Adrenal gland (tissue), 12 donors: ENCODE results near the gene QSOX1. TPM values are rescaled to one million over a fixed set of nuclear protein-coding genes. Genes with fewer than 3 reads are reported as not detected.

ENCODE experiments used
- DNase-seq, 7 donors: peaks; one replicate each; pipeline ENCODE4 v3.0.0-alpha.2; 2019 to 2020
- H3K27ac ChIP-seq, 5 donors: fragments of 200-600 bp; sonication (generic) in 4 of 5; 1 replicate in 3 of 5; 2 replicates in 2 of 5; pipeline versions ENCODE4 v1.5.1 to v1.8.0; 2016 to 2020; ENCODE audit warnings: mild to moderate bottlenecking in 1 of 5
- H3K27me3 ChIP-seq: fragments of 200-600 bp; 2 replicates; pipeline ENCODE4 v1.8.0; 2021
- H3K36me3 ChIP-seq, 2 donors: fragments of 200-600 bp; replicated peaks in 1 of 2; 1 replicate in 1 of 2; 2 replicates in 1 of 2; pipeline versions ENCODE4 v1.5.1 to v1.8.0; 2018 to 2022
- H3K4me1 ChIP-seq, 2 donors: fragments of 200-600 bp; replicated peaks in 1 of 2; 1 replicate in 1 of 2; 2 replicates in 1 of 2; pipeline versions ENCODE4 v1.5.1 to v1.8.0; 2018 to 2021
- H3K4me3 ChIP-seq, 4 donors: fragments of 200-600 bp; sonication (generic) in 3 of 4; one replicate each; pipeline ENCODE4 v1.5.1; 2016 to 2018
- H3K9me3 ChIP-seq, 3 donors: fragments of 200-600 bp; sonication (generic) in 1 of 3; replicated peaks in 1 of 3; 1 replicate in 2 of 3; 2 replicates in 1 of 3; pipeline versions ENCODE4 v1.5.1 to v1.8.0; 2016 to 2021
- POLR2A ChIP-seq, 2 donors: fragments of 450-650 bp; IDR thresholded peaks; one replicate each; pipeline ENCODE4 v1.6.1; 2017; ENCODE audit warnings: antibody characterized with exemption in 2 of 2, mild to moderate bottlenecking in 2 of 2, moderate library complexity in 1 of 2
- WGBS, 4 donors: extraction: QIAGEN DNeasy Blood & Tissue Kit in 2 of 4; methylation state at CpG; one replicate each; pipeline versions ENCODE4 v1.1.5 to v1.1.7; 2013 to 2017; 5-methylcytosine and 5-hydroxymethylcytosine counted together
- intact Hi-C, 2 donors: fragments of 100-400 bp; cut with DNase I; formaldehyde crosslinking; loops; one replicate each; pipeline versions ENCODE4 v1.14.1 to v1.15.0; 2022 to 2023
- polyA plus RNA-seq, 3 donors: library from polyadenylated mRNA; stranded (reverse); fragments of 200-250 nt in 2 of 3; fragments of 350-450 nt in 1 of 3; fragmentation: Illumina TruSeq in 1 of 3; extraction: RNeasy Lipid Tissue Mini Kit (QIAGEN cat#74804) in 1 of 3; gene quantifications; one replicate each; pipeline ENCODE4 v1.2.3, GENCODE V29; 2013 to 2014
- total RNA-seq, 9 donors: library from RNA; depleted of rRNA in 4 of 9; stranded (reverse); fragments of >200 nt in 4 of 9; fragments of 120-200 nt in 1 of 9; fragmentation: NEBNext Ultra II Directional in 1 of 9; extraction: Animal tissue kit (Norgen Biotek cat#: 25700) in 1 of 9; gene quantifications; one replicate each; pipeline versions ENCODE4 v1.1.0 to v1.2.4, GENCODE V29; 2013 to 2023
- TF ChIP-seq, protein P1 (sequence below), 6 experiments: fragments of 450-650 bp in 4 of 6; fragments of 200-600 bp in 2 of 6; sonication (generic) in 1 of 6; IDR thresholded peaks; 1 replicate in 5 of 6; 2 replicates in 1 of 6; pipeline versions ENCODE4 v1.5.1 to v1.8.0; 2016 to 2021; ENCODE audit warnings: antibody characterized with exemption in 6 of 6, mild to moderate bottlenecking in 2 of 6, moderate library complexity in 1 of 6
- donor health status: healthy with polysubstance abuse.
- donor health status: Bipolar disorder and iron deficiency.
- donor health status: DM: yes; HTN: yes; CAD: no.
- donor health status: DM: no; HTN: no; CAD: no.
- donor health status: DM: no; HTN: no; CAD: no.
- donor health status: DM: yes; HTN: yes; CAD: no.

QSOX1 gene
- total and polyA plus RNA-seq, 12 donors: 33.7 to 234 (median 129) TPM

DNA sequence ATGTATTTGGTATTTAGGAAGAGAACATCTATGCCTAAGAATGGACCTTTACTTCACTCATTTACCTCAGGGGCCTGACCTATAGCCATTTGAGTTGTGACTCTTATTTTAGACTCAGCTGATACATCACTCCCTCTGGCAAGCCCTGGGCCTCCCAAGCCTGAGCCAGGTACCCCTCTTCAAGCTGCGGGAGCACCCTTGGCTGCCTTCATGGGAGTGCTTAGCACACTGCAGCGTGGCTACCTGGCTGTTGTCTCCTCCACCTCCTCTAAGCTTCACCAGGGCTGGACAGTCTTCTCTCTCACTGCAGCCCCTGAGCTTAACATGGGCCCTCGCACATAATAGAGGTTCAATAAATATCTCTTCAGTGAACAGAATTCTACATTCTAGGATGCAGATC is 51.9 kb downstream of the QSOX1 start:
- Histone ChIP-seq H3K9me3 (no peaks in the 10 kb centered on the region), H3K4me1 (no peaks in the 10 kb centered on the region), H3K27me3 (peaks cover 8% of the 10 kb centered on the region), H3K36me3 (no peaks in the 10 kb centered on the region), H3K4me3 (no peak overlapping the region), H3K27ac (no peak overlapping the region)
- 87 to 100% (median 92%) methylated on average over 2 to 3 of the region's 3 CpGs for WGBS, 4 donors
- no peak for DNase-seq
- intact Hi-C loops: no loop called here
- TF ChIP-seq, protein P1, sequence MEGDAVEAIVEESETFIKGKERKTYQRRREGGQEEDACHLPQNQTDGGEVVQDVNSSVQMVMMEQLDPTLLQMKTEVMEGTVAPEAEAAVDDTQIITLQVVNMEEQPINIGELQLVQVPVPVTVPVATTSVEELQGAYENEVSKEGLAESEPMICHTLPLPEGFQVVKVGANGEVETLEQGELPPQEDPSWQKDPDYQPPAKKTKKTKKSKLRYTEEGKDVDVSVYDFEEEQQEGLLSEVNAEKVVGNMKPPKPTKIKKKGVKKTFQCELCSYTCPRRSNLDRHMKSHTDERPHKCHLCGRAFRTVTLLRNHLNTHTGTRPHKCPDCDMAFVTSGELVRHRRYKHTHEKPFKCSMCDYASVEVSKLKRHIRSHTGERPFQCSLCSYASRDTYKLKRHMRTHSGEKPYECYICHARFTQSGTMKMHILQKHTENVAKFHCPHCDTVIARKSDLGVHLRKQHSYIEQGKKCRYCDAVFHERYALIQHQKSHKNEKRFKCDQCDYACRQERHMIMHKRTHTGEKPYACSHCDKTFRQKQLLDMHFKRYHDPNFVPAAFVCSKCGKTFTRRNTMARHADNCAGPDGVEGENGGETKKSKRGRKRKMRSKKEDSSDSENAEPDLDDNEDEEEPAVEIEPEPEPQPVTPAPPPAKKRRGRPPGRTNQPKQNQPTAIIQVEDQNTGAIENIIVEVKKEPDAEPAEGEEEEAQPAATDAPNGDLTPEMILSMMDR (IDR thresholded peaks at IDR 0.05): no peak
- no peak for TF ChIP-seq POLR2A (IDR thresholded peaks at IDR 0.05)

DNA sequence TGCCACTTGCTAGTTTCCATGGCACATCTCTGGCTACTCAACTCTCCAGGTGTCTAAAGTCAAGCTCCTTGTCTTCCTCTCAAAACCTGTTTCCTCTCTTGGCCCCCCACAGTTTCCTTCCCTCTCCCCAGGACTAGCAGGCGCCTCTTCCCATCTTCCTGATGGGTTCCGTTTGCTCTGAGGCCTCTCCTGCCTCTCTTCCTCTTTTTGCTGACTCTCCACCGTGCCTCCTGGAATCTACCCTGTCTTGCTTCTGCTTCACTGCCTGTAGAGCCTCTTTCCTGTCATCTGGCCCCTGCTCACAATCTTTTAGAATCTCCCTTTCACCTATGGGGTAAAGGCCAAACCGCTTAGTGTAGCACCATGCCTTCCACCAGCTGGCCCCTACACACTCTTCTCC is 53.6 kb downstream of the QSOX1 start:
- Histone ChIP-seq H3K27me3 (peaks cover 10% of the 10 kb centered on the region), H3K27ac (no peak overlapping the region), H3K4me3 (no peak overlapping the region), H3K36me3 (no peaks in the 10 kb centered on the region), H3K4me1 (no peaks in the 10 kb centered on the region), H3K9me3 (no peaks in the 10 kb centered on the region)
- TF ChIP-seq, protein P1 (IDR thresholded peaks at IDR 0.05): no peak
- no peak for TF ChIP-seq POLR2A (IDR thresholded peaks at IDR 0.05)
- intact Hi-C loops: no loop called here
- 70 to 78% (median 73%) methylated on average over 4 of the region's 4 CpGs for WGBS, 4 donors
- no peak for DNase-seq

DNA sequence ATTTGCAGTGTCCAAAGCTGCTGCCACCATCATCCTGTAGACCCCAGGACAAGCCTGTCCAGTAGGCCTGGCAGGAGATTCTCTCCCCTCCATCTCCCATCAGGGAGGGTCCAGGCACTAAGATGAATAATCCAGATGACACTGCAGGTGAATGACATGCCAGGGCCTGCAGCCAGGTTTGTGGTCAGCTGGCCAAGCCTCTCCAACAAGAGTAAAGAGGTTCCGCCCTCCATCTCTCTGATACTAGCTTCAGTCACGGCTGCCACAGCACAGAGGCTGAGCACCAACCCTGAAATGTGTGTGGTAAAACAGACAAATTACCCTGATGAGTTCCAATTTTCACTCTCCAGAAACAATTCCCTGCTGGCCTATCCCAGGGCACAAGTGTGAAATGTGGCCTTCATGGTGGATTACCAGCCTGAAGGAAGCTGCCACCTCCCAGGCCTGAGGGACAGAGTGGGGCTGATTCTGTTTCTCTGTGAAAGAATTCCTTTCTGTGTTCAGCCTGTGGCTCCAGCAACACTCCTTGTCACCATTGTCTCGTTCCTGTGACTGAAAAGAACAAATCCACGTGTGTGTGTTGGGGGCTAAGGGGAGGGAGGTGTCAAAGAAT is 55.4 kb downstream of the QSOX1 start:
- WGBS, 4 donors: 84 to 92% (median 87%) methylated on average over 3 to 4 of the region's 4 CpGs
- H3K27me3 ChIP-seq: peaks cover 10% of the 10 kb centered on the region

DNA sequence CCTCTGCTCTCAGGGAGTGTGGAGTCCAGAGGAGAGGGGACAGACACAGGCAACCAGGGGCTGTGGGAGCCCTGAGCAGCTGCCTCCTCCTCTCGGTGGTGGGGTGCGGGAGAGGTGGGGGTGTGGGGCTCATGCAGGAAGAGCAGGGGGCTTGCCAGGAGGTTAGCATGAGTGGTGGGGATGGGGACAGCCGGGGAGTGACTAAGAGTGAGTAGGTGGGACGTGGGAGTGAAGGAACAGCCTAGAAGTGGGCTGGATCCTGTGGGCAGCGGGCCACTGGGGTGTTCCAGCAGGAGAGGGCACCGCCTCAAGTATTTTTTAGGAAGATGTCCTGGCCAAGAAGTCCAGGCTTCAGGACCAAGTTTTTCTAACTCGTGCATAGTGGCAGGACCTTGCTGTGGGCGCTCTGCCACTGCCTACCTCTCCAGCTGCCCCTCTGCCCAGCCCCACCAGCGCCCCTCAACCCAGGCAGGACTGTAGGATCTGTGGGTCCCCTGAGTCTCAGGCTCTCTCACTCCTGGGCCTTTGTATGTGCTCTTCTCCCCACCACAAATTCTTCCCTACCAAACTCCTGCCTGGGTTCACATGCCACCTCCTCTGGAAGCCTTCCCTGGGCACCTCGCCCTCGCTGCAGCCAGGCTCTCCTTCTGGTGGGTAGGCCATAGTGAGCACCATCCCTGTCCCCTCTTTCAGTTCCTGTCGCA is 56.6 kb downstream of the QSOX1 start:
- Histone ChIP-seq H3K4me3 (no peak overlapping the region), H3K36me3 (no peaks in the 10 kb centered on the region), H3K4me1 (no peaks in the 10 kb centered on the region), H3K9me3 (no peaks in the 10 kb centered on the region), H3K27ac (no peak overlapping the region), H3K27me3 (peaks cover 10% of the 10 kb centered on the region)
- TF ChIP-seq, protein P1 (IDR thresholded peaks at IDR 0.05): no peak
- no peak for TF ChIP-seq POLR2A (IDR thresholded peaks at IDR 0.05)
- no peak for DNase-seq
- intact Hi-C loops: no loop called here
- WGBS, 4 donors: 86 to 92% (median 87%) methylated on average over 12 of the region's 12 CpGs

More for the DNA sequence above, 55.4 kb downstream of the QSOX1 start:
- Histone ChIP-seq H3K4me1 (no peaks in the 10 kb centered on the region), H3K36me3 (no peaks in the 10 kb centered on the region), H3K4me3 (no peak overlapping the region), H3K9me3 (no peaks in the 10 kb centered on the region), H3K27ac (no peak overlapping the region)
- intact Hi-C loops: no loop called here
- DNase-seq: no peak
- TF ChIP-seq POLR2A (IDR thresholded peaks at IDR 0.05): no peak
- TF ChIP-seq, protein P1 (IDR thresholded peaks at IDR 0.05): no peak
